IPS-15b (cell line): ENCODE data around the gene ZNF518B.

Source experiments
- H3K27me3 ChIP-seq: one replicate; pipeline ENCODE4 v1.6.1; 2013; ENCODE audit warnings: low read length; ENCODE audit not compliant: control insufficient read depth, insufficient read depth
- H3K36me3 ChIP-seq: one replicate; pipeline ENCODE4 v1.6.1; 2013; ENCODE audit warnings: low read length; ENCODE audit not compliant: control insufficient read depth, insufficient read depth
- H3K4me1 ChIP-seq: one replicate; pipeline ENCODE4 v1.6.1; 2013; ENCODE audit warnings: mild to moderate bottlenecking, low read length; ENCODE audit not compliant: control insufficient read depth, insufficient read depth
- H3K4me3 ChIP-seq: one replicate; pipeline ENCODE4 v1.5.1; 2013; ENCODE audit warnings: low read depth, low read length
- H3K9ac ChIP-seq: one replicate; pipeline ENCODE4 v1.6.1; 2013; ENCODE audit warnings: low read depth, mild to moderate bottlenecking, low read length
- H3K9me3 ChIP-seq: one replicate; pipeline ENCODE4 v1.6.1; 2013; ENCODE audit warnings: mild to moderate bottlenecking, low read length; ENCODE audit not compliant: control insufficient read depth, insufficient read depth

Gene ZNF518B

GRCh38 chr4:10413177-10413576, 44.0 kb downstream of the ZNF518B start:
- no peaks in the 10 kb centered on the region for H3K27me3 ChIP-seq
- no peaks in the 10 kb centered on the region for H3K36me3 ChIP-seq
- no peaks in the 10 kb centered on the region for H3K4me1 ChIP-seq
- H3K9me3 ChIP-seq = no peaks in the 10 kb centered on the region
- no peak overlapping the region for H3K4me3 ChIP-seq
- no peak overlapping the region for H3K9ac ChIP-seq

GRCh38 chr4:10405672-10406071, 51.6 kb downstream of the ZNF518B start:
- H3K4me3 ChIP-seq = no peak overlapping the region
- no peaks in the 10 kb centered on the region for H3K4me1 ChIP-seq
- H3K9me3 ChIP-seq = no peaks in the 10 kb centered on the region
- H3K27me3 ChIP-seq = no peaks in the 10 kb centered on the region
- no peak overlapping the region for H3K9ac ChIP-seq
- H3K36me3 ChIP-seq = no peaks in the 10 kb centered on the region

GRCh38 chr4:10403633-10404445, 53.4 kb downstream of the ZNF518B start:
- H3K4me1 ChIP-seq = no peaks in the 10 kb centered on the region
- H3K27me3 ChIP-seq = no peaks in the 10 kb centered on the region
- no peak overlapping the region for H3K9ac ChIP-seq
- H3K4me3 ChIP-seq = no peak overlapping the region
- H3K36me3 ChIP-seq = no peaks in the 10 kb centered on the region
- H3K9me3 ChIP-seq = no peaks in the 10 kb centered on the region

GRCh38 chr4:10395971-10396580, 61.1 kb downstream of the ZNF518B start:
- no peaks in the 10 kb centered on the region for H3K9me3 ChIP-seq
- no peaks in the 10 kb centered on the region for H3K27me3 ChIP-seq
- no peaks in the 10 kb centered on the region for H3K4me1 ChIP-seq
- H3K9ac ChIP-seq = no peak overlapping the region
- H3K4me3 ChIP-seq = no peak overlapping the region
- H3K36me3 ChIP-seq = no peaks in the 10 kb centered on the region
